NB4 (cell line): ENCODE data around the gene BTN1A1.

Experiments used
- DNase-seq: peaks from one replicate; pipeline ENCODE4 v3.0.0; 2010; ENCODE audit warnings: low read depth
- H3K4me3 ChIP-seq: one replicate; pipeline ENCODE4 v1.5.1; 2011; ENCODE audit warnings: mild to moderate bottlenecking, low read depth, low read length, moderate library complexity
- MAX ChIP-seq: IDR thresholded peaks from 2 replicates; pipeline ENCODE4 v1.6.1; 2011; ENCODE audit warnings: low read depth, low read length
- MYC ChIP-seq: IDR thresholded peaks from 2 replicates; pipeline ENCODE4 v1.6.1; 2011; ENCODE audit warnings: low read depth, low read length
- POLR2A ChIP-seq: IDR thresholded peaks from 2 replicates; pipeline ENCODE4 v1.6.1; 2011; ENCODE audit warnings: mild to moderate bottlenecking; ENCODE audit not compliant: insufficient read length; ENCODE audit errors: extremely low read depth
- TF ChIP-seq, protein P1 (sequence below): IDR thresholded peaks from one replicate; pipeline ENCODE4 v1.5.1; 2012; ENCODE audit warnings: low read depth, low read length

Gene BTN1A1

DNA sequence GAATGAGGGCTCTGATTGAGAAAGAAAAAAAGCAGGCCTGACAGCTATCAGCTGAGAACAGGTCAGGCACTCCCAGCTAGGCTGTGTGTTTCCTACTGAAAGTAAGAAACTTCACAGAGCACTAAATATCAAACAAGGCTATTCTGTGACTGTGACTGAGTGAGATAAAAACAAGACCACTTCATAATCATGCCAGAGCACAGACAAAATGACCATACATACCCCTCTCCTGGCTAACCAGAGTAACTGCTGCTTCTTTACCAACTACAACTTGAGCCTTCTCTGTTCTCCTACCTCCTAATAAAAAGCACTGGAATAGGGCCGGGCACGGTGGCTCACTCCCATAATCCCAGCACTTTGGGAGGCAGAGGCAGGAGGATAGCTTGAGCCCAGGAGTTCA, 6.8 kb upstream of the BTN1A1 start:
- peak; percentile 41 for DNase-seq
- TF ChIP-seq MAX (no peak), POLR2A (no peak), MYC (no peak)
- TF ChIP-seq, protein P1, sequence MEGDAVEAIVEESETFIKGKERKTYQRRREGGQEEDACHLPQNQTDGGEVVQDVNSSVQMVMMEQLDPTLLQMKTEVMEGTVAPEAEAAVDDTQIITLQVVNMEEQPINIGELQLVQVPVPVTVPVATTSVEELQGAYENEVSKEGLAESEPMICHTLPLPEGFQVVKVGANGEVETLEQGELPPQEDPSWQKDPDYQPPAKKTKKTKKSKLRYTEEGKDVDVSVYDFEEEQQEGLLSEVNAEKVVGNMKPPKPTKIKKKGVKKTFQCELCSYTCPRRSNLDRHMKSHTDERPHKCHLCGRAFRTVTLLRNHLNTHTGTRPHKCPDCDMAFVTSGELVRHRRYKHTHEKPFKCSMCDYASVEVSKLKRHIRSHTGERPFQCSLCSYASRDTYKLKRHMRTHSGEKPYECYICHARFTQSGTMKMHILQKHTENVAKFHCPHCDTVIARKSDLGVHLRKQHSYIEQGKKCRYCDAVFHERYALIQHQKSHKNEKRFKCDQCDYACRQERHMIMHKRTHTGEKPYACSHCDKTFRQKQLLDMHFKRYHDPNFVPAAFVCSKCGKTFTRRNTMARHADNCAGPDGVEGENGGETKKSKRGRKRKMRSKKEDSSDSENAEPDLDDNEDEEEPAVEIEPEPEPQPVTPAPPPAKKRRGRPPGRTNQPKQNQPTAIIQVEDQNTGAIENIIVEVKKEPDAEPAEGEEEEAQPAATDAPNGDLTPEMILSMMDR = no peak
- no peak overlapping the region for H3K4me3 ChIP-seq

DNA sequence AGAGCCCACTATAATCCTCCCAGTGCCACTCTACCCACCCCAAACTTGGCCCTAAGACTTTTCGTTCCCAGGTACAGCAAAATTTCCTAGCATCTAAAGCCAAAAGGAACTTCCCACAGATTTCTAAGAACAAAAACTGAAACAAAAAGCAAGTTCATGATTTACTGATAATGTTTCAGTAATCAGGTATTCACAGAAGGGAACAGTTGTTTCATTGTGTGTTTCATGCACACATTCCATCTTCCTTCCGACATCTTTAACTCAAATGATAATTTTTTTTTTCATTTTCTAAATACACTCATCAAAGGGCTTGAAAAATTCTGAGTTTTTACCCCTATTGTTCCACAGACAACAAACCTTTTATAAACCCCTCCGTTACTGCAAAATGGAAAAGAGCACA, 6.0 kb upstream of the BTN1A1 start:
- TF ChIP-seq POLR2A = no peak
- TF ChIP-seq, protein P1 = no peak
- no peak for TF ChIP-seq MAX
- TF ChIP-seq MYC = no peak
- no peak for DNase-seq
- no peak overlapping the region for H3K4me3 ChIP-seq

DNA sequence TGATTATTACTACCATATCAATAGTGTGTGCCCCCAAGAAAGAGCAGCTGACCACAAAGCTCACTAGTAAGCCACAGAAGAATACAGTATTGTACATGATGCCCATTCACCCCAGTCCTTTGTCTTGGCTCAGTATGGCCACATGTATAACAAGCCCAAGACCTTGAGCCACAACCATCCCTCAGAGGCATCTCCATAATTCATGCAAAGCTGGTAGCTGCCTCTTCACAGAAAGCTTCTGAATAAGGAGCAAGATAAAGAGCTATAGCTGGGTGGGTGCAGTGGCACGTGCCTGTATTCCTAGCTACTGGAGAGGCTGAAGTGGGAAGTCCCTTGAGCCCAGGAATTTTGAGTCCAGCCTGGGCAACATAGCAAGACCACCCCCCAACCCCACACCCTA, 4.8 kb upstream of the BTN1A1 start:
- H3K4me3 ChIP-seq = no peak overlapping the region
- TF ChIP-seq POLR2A = no peak
- no peak for DNase-seq

GRCh38 chr6:26497610-26498009, 2.5 kb upstream of the BTN1A1 start:
- no peak overlapping the region for H3K4me3 ChIP-seq
- DNase-seq = no peak
- no peak for TF ChIP-seq MYC

GRCh38 chr6:26501482-26501986, 1.4 kb downstream of the BTN1A1 start:
- no peak for DNase-seq
- no peak for TF ChIP-seq POLR2A
- H3K4me3 ChIP-seq = no peak overlapping the region

DNA sequence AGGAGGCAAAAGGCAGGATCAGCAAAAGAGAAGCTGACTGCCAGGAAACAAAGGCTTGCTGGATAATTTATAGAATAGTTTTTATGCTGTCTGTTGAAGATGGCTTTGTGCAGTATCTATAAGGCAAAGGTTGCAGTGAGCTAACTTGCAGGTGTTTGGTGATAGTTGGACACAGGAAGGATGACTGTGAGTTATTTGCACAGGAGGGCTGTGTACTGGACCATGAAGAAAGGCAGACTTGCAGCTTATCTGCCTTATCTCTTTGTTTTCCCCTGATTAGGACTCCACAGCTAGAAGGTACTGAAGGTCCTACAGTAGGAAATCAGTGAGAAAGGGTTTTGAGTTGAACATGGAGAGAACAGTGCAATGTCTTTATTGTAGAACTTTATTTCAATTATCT, 2.1 kb downstream of the BTN1A1 start:
- no peak overlapping the region for H3K4me3 ChIP-seq
- TF ChIP-seq MYC (no peak), MAX (no peak), POLR2A (no peak)
- TF ChIP-seq, protein P1 = no peak
- DNase-seq = no peak

GRCh38 chr6:26502626-26503025, 2.5 kb downstream of the BTN1A1 start:
- no peak overlapping the region for H3K4me3 ChIP-seq
- DNase-seq = no peak
- TF ChIP-seq, protein P1 = no peak
- TF ChIP-seq POLR2A (no peak), MAX (no peak), MYC (no peak)
